Peyer's patch (tissue), 4 donors: ENCODE results near the gene RBM10.

Experiments used
- CTCF ChIP-seq, 6 experiments: fragments of 450-650 bp in 4 of 6; fragments of 200-600 bp in 2 of 6; sonication (generic) in 1 of 6; IDR thresholded peaks; one replicate each; pipeline ENCODE4 v1.5.1; 2017 to 2019; ENCODE audit warnings: antibody characterized with exemption in 6 of 6, mild to moderate bottlenecking in 3 of 6, moderate library complexity in 1 of 6
- POLR2A ChIP-seq, 2 donors: fragments of 450-650 bp; IDR thresholded peaks; one replicate each; pipeline ENCODE4 v1.5.1; 2017; ENCODE audit warnings: antibody characterized with exemption in 2 of 2, mild to moderate bottlenecking in 2 of 2, moderate library complexity in 2 of 2

GRCh38 chrX:47144626-47145394, at the start of gene RBM10, which contains the start of gene NDUFB11:
- TF ChIP-seq CTCF (IDR thresholded peaks at IDR 0.05) (peak; percentile 50 to 90 (median 73)), POLR2A (IDR thresholded peaks at IDR 0.05) (peak; percentile 45 to 69)
